ENCODE data around the gene TTLL6.

Gene TTLL6

GRCh38 chr17:48738424-48738802, 78.6 kb downstream of the TTLL6 start:
- H3K27ac ChIP-seq (ENCODE audit: low read length) = no peak overlapping the region
- no peak overlapping the region for H3K4me2 ChIP-seq (ENCODE audit: low read length)
- H3K27me3 ChIP-seq (ENCODE audit: low read depth, low read length) = peaks cover 51% of the 10 kb centered on the region

GRCh38 chr17:48737330-48738043, 79.5 kb downstream of the TTLL6 start:
- H3K4me3 ChIP-seq (ENCODE audit: low read length) = no peak overlapping the region
- H3K4me2 ChIP-seq (ENCODE audit: low read length) = no peak overlapping the region
- peaks cover 45% of the 10 kb centered on the region for H3K27me3 ChIP-seq (ENCODE audit: low read depth, low read length)
- no peaks in the 10 kb centered on the region for H3K36me3 ChIP-seq (replicated peaks; ENCODE audit: low read depth, low read length)
- H3K27ac ChIP-seq (ENCODE audit: low read length) = no peak overlapping the region
- no peaks in the 10 kb centered on the region for H4K20me1 ChIP-seq (ENCODE audit: insufficient read depth, low read length)
- H3K9ac ChIP-seq (ENCODE audit: low read length) = no peak overlapping the region
- no peaks in the 10 kb centered on the region for H3K79me2 ChIP-seq (ENCODE audit: low read length)
- no peaks in the 10 kb centered on the region for H3K9me3 ChIP-seq (ENCODE audit: insufficient read depth, low read length)
- H2AFZ ChIP-seq (ENCODE audit: low read depth, low read length) = no peak overlapping the region
- TF ChIP-seq, protein P1, sequence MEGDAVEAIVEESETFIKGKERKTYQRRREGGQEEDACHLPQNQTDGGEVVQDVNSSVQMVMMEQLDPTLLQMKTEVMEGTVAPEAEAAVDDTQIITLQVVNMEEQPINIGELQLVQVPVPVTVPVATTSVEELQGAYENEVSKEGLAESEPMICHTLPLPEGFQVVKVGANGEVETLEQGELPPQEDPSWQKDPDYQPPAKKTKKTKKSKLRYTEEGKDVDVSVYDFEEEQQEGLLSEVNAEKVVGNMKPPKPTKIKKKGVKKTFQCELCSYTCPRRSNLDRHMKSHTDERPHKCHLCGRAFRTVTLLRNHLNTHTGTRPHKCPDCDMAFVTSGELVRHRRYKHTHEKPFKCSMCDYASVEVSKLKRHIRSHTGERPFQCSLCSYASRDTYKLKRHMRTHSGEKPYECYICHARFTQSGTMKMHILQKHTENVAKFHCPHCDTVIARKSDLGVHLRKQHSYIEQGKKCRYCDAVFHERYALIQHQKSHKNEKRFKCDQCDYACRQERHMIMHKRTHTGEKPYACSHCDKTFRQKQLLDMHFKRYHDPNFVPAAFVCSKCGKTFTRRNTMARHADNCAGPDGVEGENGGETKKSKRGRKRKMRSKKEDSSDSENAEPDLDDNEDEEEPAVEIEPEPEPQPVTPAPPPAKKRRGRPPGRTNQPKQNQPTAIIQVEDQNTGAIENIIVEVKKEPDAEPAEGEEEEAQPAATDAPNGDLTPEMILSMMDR (IDR thresholded peaks at IDR 0.05; ENCODE audit: low read depth, low read length) = no peak
- TF ChIP-seq EZH2phosphoT487 (IDR thresholded peaks at IDR 0.05; ENCODE audit: low read depth) = no peak
- no peaks in the 10 kb centered on the region for H3K4me1 ChIP-seq (ENCODE audit: low read length)

More at GRCh38 chr17:48738424-48738802, 78.6 kb downstream of the TTLL6 start:
- Histone ChIP-seq H3K9me3 (ENCODE audit: insufficient read depth, low read length) (no peaks in the 10 kb centered on the region), H3K36me3 (replicated peaks; ENCODE audit: low read depth, low read length) (no peaks in the 10 kb centered on the region), H2AFZ (ENCODE audit: low read depth, low read length) (no peak overlapping the region), H4K20me1 (ENCODE audit: insufficient read depth, low read length) (no peaks in the 10 kb centered on the region), H3K4me1 (ENCODE audit: low read length) (no peaks in the 10 kb centered on the region), H3K4me3 (ENCODE audit: low read length) (no peak overlapping the region), H3K9ac (ENCODE audit: low read length) (no peak overlapping the region), H3K79me2 (ENCODE audit: low read length) (no peaks in the 10 kb centered on the region)
- no peak for TF ChIP-seq EZH2phosphoT487 (IDR thresholded peaks at IDR 0.05; ENCODE audit: low read depth)
- TF ChIP-seq, protein P1 (IDR thresholded peaks at IDR 0.05; ENCODE audit: low read depth, low read length) = no peak

- TF ChIP-seq EZH2phosphoT487 (IDR thresholded peaks at IDR 0.05; ENCODE audit: low read depth) = no peak
- TF ChIP-seq, protein P1 (IDR thresholded peaks at IDR 0.05; ENCODE audit: low read depth, low read length) = no peak
- H3K27ac ChIP-seq (ENCODE audit: low read length) = no peak overlapping the region
- peaks cover 38% of the 10 kb centered on the region for H3K27me3 ChIP-seq (ENCODE audit: low read depth, low read length)
- no peak overlapping the region for H3K9ac ChIP-seq (ENCODE audit: low read length)
- no peak overlapping the region for H3K4me2 ChIP-seq (ENCODE audit: low read length)
- no peak overlapping the region for H3K4me3 ChIP-seq (ENCODE audit: low read length)
- no peaks in the 10 kb centered on the region for H4K20me1 ChIP-seq (ENCODE audit: insufficient read depth, low read length)
- H3K36me3 ChIP-seq (replicated peaks; ENCODE audit: low read depth, low read length) = no peaks in the 10 kb centered on the region
- no peaks in the 10 kb centered on the region for H3K9me3 ChIP-seq (ENCODE audit: insufficient read depth, low read length)
- no peaks in the 10 kb centered on the region for H3K79me2 ChIP-seq (ENCODE audit: low read length)
- H3K4me1 ChIP-seq (ENCODE audit: low read length) = peaks cover 1% of the 10 kb centered on the region; the same call in 1 of the 2 replicates
- no peak overlapping the region for H2AFZ ChIP-seq (ENCODE audit: low read depth, low read length)
Measured at GRCh38 chr17:48735062-48735351, 82.0 kb downstream of the TTLL6 start.

- Histone ChIP-seq H3K27me3 (ENCODE audit: low read depth, low read length) (peaks cover 40% of the 10 kb centered on the region), H3K4me1 (ENCODE audit: low read length) (peaks cover 6% of the 10 kb centered on the region; the same call in 1 of the 2 replicates), H3K27ac (ENCODE audit: low read length) (no peak overlapping the region), H2AFZ (ENCODE audit: low read depth, low read length) (no peak overlapping the region), H3K4me2 (ENCODE audit: low read length) (no peak overlapping the region), H3K4me3 (ENCODE audit: low read length) (no peak overlapping the region), H4K20me1 (ENCODE audit: insufficient read depth, low read length) (no peaks in the 10 kb centered on the region), H3K36me3 (replicated peaks; ENCODE audit: low read depth, low read length) (no peaks in the 10 kb centered on the region), H3K9me3 (ENCODE audit: insufficient read depth, low read length) (no peaks in the 10 kb centered on the region), H3K79me2 (ENCODE audit: low read length) (no peaks in the 10 kb centered on the region), H3K9ac (ENCODE audit: low read length) (no peak overlapping the region)
- TF ChIP-seq EZH2phosphoT487 (IDR thresholded peaks at IDR 0.05; ENCODE audit: low read depth) = no peak
- TF ChIP-seq, protein P1 (IDR thresholded peaks at IDR 0.05; ENCODE audit: low read depth, low read length) = no peak
Measured at GRCh38 chr17:48734333-48735061, 82.5 kb downstream of the TTLL6 start.

All from OCI-LY3 (cell line).